Measurements from ENCODE around the gene LPP.
A peak's percentile ranks its signal among the peaks of the same experiment; 100 is the strongest.

The LPP gene

DNA sequence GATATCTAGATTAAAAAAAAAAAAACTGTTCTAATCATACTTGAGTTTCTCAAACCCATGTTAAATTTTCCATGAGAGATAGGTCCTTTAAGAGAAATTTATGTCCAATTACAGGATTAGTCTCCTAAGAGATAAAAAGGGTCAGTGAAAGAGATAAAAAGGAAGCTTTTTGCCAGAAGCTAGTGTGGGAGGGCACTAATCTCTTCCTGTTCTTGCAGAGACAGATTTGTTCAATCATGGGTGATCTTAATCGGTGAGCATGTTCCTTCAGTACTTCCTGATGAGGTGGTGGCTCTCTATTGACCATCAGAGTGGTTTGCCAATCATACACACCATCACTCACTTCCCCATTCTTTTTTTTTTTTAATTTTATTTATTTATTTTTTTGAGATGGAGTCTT lies 16.9 kb upstream of the LPP start:
- DNase-seq: peak; percentile 54 to 89 (median 72)

DNA sequence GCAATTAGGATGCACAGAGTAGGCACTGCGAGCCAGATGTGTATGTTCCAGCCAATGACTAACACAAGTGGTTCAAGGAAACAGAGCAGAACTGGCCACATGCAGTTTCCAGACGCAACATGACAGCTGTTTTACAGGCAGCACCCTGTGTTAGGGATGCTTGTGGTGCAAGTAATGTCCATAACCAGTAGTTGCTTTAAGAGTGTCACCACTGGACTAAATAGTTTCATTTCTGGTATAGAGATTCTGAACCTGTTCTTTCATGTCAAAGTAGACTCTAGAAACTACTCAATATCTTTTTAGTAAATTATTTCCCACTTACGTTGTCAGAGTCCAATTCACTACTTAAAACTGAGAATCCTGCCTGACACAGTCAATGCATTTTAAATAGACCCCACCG lies 14.5 kb upstream of the LPP start:
- DNase-seq: no peak

DNA sequence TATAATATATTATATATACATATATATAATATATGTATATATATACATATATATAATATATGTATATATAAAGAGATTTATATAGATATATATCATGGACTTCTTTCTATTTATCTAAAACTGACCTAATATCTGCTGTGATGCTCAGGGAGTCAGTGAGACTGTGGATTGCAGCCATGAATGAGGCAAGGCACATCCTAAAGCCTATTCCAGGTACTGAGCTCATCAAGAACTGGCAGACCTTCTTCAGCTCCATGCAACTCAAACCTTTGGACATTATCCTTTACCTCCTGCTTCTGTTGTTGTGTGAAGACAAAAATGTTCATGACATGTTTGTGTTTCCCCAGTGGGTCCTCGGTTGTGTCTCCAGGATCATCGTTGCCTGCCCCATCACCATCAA lies 7.7 kb upstream of the LPP start:
- DNase-seq: no peak

DNA sequence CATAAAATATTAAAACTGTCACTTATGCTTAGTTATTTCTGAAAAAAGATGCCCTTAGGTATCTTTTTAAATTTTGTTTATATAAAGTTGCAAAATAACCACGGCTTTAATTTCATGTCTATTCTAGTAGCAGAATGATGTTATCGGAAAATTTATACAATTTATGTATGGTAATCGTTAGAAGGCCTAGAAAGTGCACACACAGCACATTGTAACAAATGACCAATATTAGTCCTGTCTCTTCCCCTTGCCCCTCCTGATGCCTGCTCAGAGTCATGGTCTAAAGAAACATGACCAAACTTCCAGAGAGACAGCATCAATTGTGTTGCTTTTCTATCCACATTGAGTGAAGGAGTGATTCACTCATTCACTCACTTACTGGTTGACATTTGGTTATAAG lies 6.2 kb upstream of the LPP start:
- no peak for DNase-seq

DNA sequence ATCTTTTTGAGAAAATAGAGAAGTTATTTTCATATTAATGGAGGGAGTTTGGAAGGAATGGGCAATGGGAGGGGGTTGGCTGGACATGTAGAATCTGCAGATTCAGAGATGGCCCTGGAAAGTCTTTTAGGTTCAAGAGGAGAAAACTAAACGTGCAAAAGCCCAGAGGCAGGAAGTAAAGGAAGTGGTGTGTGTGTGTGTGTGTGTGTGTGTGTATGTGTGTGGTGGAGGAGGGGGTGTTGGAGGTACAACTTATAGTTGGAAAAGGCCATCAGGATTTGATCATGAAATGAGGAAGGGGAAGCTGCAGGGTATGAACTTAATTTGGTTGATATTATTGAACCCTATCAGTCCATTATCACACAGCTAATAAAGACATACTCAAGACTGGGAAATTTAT lies 5.6 kb upstream of the LPP start:
- no peak for DNase-seq

DNA sequence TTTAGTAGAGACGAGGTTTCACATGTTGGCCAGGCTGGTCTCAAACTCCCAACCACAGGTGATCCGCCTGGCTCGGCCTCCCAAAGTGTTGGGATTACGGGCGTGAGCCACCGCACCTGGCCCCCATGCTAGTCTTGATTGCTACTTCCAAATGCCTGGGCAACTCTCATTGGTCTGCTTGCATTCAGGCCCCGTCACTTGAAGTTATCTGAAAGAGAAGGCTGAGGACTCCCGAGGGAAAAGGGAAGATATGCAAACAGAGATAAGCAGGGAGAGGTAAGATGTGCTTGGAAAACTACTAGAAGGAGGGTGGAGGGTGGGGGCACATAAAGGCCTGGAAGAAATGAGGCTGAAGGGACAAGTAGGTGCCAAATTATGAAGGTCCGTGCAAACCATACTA lies 4.4 kb upstream of the LPP start:
- no peak for DNase-seq

DNA sequence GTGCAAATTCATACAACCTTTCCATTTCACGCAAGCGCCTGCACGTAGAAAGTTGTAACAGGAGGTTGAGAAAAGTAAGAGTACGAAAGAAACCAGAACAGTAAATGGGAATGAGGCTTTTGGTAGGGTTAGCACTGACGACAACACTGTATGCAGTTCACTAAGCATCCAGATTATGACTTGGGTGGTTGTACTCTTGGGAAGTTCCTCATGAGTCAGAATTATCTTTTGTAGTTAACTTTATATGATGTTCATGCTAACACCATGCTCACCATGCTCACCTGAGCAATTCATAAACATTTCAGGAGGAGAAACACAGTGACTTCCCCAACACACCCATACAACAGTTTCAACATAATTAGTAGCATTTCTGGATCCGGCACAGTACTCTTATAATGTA lies 3.0 kb upstream of the LPP start:
- DNase-seq: no peak

DNA sequence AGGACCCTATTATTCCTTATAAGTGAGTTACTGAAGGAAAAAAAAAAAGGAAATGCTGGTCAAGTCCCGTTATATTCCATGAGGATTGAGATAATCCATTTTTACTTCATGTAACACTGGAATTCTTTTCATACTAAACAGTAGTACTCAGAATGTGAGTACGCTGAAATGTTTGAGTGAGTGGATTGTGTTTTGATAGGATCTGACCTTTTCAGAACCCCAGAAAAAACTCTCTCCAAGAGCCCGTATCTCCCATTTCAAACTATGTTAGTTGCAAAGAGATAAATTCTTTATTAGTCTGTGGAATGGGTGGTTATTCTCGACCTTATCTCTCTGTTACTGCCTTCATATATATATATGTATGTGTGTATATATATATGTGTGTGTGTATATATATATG lies 2.5 kb upstream of the LPP start:
- DNase-seq: no peak

DNA sequence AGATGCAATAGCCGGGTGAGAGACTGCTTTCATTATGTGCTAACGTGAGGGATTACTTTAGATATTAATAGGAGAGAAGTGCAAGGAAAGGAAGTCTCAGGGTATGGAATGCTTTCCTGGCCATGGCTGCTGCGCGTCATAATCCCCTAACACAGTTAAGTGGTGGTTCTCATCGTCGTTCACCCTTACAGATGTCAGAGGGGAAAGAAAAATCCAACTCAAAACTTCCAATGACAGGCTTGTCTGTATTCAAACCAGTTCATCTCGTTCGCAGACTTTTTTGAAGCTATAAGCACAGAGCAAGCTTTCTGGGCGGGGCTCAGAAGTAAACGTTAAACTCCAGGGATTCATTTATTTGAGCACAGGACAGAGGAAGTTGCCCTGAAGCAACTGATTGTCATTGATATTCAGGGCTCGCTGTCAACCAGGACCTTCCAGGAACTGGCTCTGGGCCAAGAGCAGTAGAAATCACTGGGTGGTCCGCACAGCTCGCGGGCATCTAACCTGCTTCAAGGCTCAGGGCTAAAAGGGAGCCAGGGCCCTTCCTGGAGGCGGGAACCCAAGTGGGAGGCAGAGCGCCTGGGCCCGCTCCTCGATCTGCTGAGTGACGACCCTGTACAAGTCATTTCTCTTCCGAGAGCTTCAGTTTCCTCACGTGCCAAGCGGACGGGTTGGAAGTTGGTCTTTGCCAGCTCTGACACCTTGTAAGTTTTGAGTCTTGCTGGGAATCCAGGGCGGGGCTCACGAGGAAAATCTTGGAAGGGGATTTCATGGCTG lies 1.1 kb upstream of the LPP start:
- peak in 2 of 4 experiments; percentile 34 to 38 for DNase-seq

DNA sequence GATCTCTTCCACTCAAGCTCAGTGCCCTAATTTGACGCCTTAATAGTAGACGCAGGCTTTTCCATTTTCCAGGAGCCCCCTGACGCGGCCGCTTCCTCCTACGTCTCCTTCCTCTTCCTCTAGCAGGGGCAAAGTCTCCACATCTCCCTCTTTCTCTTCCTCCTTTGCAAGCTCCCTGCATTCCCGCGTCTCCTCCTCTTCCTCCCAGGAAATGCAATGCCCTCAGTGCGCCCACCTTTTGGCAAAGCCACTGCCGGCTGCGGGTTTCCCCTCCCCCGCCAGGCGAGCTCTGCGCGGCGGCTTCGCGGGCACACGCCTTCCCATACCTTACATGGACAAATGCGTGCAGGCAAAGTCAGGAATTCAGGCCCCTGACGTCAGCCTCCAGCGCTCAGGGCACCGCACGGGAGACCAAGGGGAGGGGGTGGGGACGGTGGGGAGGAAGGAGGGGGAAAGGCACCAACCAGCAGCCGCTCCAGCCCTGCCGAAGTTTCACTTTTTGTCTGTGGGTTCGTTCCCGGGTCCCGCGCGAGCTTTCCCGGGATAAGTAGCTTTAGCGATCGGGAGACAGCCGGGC lies 432 bp upstream of the LPP start:
- DNase-seq: peak; percentile 74 to 86 (median 82)

DNA sequence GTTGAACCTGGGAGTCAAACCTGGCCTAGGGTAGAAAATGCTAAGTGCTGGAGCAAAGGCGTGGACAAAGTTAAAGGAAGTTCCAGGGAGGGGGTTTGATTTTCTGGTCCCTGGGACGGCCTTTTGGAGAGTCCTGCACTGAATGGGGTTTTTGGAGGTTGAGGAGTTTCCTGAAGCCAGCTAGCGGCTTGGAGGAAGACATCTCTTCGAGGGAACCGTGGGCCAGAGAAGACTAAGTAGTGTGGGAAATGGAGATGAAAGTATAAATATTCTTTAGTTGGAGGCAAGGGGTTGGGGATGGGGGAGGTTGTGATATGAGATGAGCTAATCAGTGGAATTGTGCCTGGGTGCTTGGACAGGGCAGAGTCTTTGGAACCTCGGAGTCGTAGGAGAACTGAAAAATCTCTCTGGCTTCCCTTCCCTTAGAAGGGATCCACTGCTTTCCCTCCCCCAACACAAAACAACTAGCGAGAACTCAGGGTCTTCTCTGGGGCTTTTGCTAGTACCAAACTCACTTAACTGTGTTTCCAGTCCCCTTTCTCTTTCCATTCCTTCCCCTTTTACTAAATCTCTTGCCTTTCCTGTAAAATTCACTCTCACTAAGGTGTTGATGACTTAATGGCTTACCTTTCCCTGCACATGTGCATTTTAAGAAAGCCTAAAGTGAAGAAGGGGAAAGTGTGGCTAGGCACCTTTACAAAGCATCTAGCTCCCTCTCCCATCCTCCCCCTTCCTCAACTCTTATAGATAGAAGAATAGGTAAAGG lies 1.0 kb downstream of the LPP start:
- DNase-seq: peak in 3 of 4 experiments; percentile 40 to 45 (median 45)

DNA sequence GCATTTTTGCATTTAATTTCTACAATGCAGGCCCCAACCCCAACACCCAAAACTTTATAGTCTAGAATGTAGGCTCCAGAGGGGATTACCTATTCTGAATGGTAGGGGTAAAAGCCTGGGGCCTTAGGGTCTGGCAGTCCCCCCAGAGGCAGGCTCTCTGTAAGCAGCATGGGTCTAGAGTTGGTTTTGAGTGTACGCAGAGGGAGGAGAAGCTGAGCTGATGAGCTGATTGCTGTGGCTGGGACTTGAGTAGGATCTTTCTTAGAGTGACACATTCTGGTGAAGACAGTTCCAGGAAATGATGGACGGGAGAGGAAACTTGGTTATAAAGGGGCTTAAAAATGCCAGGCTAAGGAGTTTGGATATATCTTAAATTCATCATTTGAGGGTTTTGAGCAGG lies 2.1 kb downstream of the LPP start:
- no peak for DNase-seq

DNA sequence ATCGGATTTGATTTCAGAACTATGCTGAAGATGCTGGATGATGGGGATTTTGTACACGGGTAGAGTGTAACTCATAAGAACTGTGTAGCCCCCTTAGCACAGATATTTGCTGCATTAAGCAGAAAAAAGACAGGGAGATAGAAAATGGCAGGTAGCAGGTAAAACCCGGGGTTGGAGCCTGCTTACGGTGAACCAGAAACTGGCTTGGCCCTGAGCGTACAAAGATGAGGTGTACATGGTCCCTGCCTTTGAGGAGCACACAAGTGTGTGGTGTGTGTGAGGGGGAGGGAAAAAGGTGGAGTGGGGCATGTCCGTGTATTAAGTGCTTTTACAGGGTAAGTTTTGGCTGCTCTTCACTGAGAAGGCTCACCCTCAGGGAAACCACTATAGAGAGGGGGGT lies 3.5 kb downstream of the LPP start:
- no peak for DNase-seq

DNA sequence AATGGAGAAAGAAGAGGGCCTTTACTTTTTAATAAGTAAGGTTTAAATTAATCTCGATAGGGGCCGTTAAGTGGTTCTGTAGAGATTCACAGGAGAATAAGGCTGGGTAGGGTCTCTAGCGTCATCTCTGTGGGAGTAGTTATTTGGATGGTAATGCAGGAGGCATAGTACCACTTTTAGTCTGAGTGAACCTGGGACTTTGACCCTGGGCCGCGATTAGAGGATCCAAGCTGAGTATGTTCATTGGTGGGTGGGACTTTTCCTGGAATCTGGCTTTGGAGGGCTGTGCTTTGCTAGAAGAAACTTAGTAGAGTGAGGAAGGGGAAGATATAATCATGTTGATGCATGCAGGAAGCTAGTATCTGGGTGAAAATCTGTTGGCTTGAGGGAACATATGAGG lies 4.0 kb downstream of the LPP start:
- DNase-seq: no peak

DNA sequence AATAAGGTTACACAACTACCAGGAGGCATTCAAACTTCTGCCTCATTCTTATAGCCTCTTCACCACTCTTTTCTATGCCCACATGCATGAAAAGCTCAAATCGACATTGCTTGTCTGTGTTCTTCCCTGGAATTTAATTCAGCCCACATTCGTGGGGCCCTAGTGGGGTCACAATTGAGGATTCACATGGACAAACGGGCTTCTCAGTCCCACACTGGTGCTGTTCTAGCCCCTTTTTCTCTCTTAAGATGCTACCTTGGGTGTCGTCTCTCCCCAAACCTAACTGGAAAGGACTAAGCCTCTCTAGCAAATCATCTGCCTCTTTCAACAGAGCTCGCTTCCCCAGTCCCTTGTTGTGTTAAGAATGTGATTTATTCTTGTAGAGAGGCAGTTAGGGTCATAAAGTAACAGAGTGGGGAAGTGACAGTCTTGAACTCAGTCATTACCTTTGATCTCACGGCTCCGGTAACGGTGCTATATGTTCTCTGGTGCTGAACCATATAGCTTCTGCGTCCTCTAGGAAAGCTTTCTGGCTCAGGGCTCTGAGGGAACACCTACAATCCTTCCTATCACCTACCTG lies 4.9 kb downstream of the LPP start:
- DNase-seq: no peak

DNA sequence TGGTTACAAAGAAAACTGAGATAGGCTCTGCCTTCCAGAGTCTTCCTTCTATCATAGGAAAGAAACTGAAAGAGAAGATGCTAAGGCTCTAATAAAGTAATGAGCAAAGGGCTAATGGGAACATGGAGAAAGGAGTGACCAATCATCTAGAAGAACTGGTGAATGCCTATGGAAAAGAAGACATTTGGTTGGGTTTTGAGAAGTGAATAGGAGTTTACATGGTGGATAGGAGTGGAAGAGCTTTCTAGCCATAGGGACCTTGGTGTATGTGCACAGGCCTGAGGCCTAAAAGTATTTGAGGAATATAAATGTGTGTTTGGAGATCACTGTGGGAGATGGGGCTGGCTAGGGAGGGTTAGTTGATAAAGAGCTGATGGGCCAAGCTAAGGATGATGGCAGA lies 6.8 kb downstream of the LPP start:
- no peak for DNase-seq

DNA sequence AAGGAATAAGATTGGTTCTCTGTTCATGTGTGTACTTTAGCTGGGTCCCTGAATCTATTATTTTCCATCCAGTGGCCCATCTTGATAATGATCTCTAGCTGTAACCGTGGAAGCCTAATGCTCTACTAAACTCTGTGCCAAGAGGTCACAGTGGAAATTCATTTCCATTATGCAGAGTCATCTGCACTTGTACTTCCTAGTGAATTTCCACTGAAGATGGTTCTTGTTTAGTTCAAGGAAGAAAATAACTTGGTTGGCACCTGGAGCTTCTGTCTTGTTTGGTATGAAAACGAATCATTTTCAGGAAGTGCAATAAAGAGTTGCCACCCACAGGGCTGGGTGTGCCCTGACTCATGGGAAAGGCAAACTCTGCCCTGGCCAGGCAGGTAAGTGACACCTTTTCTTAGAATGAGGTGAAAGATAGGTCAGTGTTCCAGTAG lies 10.3 kb downstream of the LPP start:
- DNase-seq: peak in 3 of 4 experiments; percentile 15 to 26 (median 24)

DNA sequence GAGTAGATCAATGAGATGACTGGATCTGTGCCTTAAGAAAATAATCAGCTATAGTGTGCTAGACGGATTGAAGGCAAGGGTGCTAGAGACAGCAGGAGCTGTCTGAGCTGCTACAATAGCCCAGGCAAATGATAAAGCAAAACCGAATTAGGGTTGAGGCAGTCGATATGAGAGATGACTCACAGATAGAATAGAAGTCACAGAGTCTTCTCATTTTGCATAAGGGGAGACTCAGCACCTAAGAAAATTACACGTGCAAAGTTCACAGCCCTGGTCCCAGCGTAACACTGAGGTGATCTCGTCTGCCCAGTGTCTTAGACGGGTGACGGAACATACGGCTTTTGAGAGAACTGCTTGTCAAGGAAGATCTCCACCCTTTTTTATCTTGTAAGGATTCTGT lies 11.6 kb downstream of the LPP start:
- no peak for DNase-seq

DNA sequence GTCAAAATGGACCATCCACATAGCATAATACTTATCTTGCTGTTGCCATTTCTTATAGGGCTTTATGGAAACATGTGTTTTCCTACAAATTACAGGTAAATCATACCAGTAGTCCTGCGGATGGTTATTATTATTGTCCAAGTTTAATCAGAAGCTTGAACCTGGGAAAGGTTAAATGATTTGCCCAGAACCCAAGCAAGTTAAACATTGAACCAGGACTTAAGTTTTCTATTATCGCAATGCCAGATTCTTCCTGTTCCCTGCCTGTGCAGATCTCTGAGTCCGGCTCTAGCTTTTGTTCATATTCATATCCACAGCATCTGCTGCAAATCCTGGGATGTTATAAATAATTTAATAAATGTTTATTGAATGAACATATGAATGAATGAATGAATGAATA lies 12.5 kb downstream of the LPP start:
- DNase-seq: no peak

DNA sequence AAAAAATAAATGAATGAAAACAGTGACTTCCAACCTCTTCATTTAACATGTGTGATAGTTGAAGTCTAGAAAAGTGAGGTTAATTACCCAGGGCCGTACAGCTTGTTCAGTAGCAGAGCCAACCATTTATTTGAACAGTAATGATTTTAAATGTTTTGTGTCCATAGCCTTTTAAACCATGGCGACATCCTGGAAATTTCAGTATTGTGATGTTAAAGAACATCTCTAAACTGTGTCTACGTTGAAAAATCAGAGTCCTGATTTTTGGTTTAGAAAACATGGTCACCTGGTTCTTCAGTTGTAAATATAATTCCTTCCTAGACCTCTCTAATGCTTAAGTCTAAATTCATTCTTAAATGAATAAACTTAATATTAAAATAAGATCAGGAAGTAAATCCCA lies 14.2 kb downstream of the LPP start:
- no peak for DNase-seq

DNA sequence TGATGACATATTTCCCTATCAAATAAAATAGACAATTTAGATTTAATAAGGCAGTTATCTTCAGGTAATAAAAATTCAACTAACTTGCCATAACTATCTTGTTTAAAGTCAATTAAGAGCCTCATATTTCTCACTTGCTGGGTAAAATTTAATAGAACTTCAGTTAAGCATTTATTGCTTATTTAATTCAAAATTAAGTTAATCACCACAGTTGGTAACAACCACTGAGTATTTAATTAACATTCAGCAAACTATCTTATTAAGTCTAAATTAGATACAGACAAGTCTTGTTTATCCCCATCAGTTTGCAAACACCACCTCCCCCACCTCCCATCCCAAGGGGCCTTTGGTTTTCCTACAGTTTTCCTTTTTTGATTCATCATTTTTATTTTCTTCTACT lies 14.7 kb downstream of the LPP start:
- no peak for DNase-seq

DNA sequence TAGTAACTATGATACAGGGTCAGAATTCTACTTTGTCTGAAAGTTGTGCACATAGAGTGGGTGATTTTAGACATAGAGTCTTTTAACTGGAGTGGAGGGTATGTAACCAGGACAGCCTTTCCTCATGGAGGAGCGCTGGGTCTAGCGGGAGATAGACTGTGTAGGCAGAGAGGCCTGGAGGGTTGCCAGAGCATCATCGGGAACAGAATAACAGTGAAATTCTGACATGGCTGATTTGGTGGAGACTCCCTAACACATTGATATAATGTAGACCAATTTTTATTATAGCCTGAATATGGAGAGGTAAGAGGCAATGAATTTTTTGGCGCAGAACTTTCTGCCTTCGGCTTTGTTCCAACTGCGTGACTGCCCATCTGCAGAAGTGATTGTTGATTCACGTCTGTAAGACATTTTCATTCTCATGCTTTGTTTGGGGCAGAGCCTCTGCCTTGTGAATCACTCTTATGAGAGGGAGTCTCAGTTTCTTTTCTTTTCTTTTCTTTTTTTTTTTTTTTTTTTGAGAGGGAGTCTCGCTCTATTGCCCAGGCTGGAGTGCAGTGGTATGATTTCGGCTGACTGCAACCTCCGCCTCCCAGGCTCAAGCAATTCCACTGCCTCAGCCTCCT lies 16.0 kb downstream of the LPP start:
- no peak for DNase-seq

Measured in suppressor macrophage (primary cell).